Measurements from ENCODE around the gene CAMTA1.

The CAMTA1 gene

DNA sequence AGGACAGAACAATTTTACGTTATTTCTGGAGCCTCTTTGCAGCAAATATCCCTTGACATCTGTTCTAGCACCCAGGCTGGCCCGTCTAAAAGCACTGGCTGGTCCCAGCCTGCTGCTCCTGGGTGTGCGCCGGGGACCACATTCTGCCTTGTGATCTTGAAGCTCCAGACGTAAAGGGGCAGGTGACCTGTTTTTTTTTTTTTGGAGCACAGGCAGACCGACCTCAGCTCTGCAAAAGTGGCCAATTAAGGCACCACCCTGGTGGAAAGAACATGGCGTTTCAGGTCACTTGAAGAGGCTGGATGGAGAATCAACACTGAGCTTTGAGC, 13.8 kb upstream of the CAMTA1 start:
- ATAC-seq: peak; percentile 30; the same call in 2 of the 3 replicates
- TF ChIP-seq ZFP30 (CRISPR knock-in tag; IDR thresholded peaks at IDR 0.05): no peak
- no peak for TF ChIP-seq ZNF565 (CRISPR knock-in tag; conservative IDR thresholded peaks at IDR 0.05; ENCODE audit: low read depth)
- no peak for TF ChIP-seq ESRRG (CRISPR knock-in tag; IDR thresholded peaks at IDR 0.05)
- TF ChIP-seq TSHZ2 (CRISPR knock-in tag; IDR thresholded peaks at IDR 0.05): no peak
- TF ChIP-seq, protein P1, sequence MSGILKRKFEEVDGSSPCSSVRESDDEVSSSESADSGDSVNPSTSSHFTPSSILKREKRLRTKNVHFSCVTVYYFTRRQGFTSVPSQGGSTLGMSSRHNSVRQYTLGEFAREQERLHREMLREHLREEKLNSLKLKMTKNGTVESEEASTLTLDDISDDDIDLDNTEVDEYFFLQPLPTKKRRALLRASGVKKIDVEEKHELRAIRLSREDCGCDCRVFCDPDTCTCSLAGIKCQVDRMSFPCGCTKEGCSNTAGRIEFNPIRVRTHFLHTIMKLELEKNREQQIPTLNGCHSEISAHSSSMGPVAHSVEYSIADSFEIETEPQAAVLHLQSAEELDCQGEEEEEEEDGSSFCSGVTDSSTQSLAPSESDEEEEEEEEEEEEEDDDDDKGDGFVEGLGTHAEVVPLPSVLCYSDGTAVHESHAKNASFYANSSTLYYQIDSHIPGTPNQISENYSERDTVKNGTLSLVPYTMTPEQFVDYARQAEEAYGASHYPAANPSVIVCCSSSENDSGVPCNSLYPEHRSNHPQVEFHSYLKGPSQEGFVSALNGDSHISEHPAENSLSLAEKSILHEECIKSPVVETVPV (CRISPR knock-in tag; IDR thresholded peaks at IDR 0.05): no peak
- no peak for TF ChIP-seq SNAI2 (CRISPR knock-in tag; IDR thresholded peaks at IDR 0.05)
- TF ChIP-seq TOX (CRISPR knock-in tag; IDR thresholded peaks at IDR 0.05; ENCODE audit: borderline replicate concordance): no peak
- no peak for TF ChIP-seq GLIS3 (CRISPR knock-in tag; IDR thresholded peaks at IDR 0.05)
- TF ChIP-seq BACH2 (CRISPR knock-in tag; IDR thresholded peaks at IDR 0.05; ENCODE audit: borderline replicate concordance): no peak
- TF ChIP-seq, protein P2, sequence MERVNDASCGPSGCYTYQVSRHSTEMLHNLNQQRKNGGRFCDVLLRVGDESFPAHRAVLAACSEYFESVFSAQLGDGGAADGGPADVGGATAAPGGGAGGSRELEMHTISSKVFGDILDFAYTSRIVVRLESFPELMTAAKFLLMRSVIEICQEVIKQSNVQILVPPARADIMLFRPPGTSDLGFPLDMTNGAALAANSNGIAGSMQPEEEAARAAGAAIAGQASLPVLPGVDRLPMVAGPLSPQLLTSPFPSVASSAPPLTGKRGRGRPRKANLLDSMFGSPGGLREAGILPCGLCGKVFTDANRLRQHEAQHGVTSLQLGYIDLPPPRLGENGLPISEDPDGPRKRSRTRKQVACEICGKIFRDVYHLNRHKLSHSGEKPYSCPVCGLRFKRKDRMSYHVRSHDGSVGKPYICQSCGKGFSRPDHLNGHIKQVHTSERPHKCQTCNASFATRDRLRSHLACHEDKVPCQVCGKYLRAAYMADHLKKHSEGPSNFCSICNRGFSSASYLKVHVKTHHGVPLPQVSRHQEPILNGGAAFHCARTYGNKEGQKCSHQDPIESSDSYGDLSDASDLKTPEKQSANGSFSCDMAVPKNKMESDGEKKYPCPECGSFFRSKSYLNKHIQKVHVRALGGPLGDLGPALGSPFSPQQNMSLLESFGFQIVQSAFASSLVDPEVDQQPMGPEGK (CRISPR knock-in tag; IDR thresholded peaks at IDR 0.05; ENCODE audit: borderline replicate concordance): no peak
- TF ChIP-seq ZNF8 (CRISPR knock-in tag; IDR thresholded peaks at IDR 0.05): no peak
- TF ChIP-seq, protein P3, sequence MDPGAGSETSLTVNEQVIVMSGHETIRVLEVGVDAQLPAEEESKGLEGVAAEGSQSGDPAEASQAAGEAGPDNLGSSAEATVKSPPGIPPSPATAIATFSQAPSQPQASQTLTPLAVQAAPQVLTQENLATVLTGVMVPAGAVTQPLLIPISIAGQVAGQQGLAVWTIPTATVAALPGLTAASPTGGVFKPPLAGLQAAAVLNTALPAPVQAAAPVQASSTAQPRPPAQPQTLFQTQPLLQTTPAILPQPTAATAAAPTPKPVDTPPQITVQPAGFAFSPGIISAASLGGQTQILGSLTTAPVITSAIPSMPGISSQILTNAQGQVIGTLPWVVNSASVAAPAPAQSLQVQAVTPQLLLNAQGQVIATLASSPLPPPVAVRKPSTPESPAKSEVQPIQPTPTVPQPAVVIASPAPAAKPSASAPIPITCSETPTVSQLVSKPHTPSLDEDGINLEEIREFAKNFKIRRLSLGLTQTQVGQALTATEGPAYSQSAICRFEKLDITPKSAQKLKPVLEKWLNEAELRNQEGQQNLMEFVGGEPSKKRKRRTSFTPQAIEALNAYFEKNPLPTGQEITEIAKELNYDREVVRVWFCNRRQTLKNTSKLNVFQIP (CRISPR knock-in tag; IDR thresholded peaks at IDR 0.05; ENCODE audit: borderline replicate concordance, low read depth): no peak
- no peak for TF ChIP-seq ZC3H10 (CRISPR knock-in tag; IDR thresholded peaks at IDR 0.05)
- TF ChIP-seq CSDC2 (CRISPR knock-in tag; IDR thresholded peaks at IDR 0.05): no peak
- no peak for TF ChIP-seq CREB5 (CRISPR knock-in tag; IDR thresholded peaks at IDR 0.05; ENCODE audit: low read depth)
- TF ChIP-seq RARB (CRISPR knock-in tag; IDR thresholded peaks at IDR 0.05): no peak
- no peak for TF ChIP-seq TCF4 (CRISPR knock-in tag; IDR thresholded peaks at IDR 0.05; ENCODE audit: borderline replicate concordance)
- TF ChIP-seq OSR1 (CRISPR knock-in tag; IDR thresholded peaks at IDR 0.05): no peak
- no peak for TF ChIP-seq ZNF70 (CRISPR knock-in tag; IDR thresholded peaks at IDR 0.05)

DNA sequence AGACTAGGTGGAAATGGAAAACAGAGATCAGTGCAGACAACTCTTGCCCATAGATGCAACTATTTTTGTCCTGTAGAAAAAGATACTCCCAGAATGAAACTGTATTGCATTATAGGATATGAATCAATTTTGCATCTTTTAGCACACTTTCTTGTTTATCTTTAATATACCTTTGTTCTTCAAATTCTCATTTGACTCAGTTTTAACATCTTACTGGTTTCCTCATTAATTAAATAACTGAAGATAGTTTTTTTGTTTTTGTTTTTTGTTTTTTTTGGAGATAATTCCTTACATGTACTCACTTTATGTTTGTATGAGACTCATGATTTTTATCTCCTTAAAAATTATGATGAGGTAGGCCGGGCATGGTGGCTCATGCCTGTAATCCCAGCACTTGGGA, 10.9 kb upstream of the CAMTA1 start:
- ATAC-seq: no peak
- no peak for TF ChIP-seq ZNF70 (CRISPR knock-in tag; IDR thresholded peaks at IDR 0.05)
- TF ChIP-seq SNAI2 (CRISPR knock-in tag; IDR thresholded peaks at IDR 0.05): no peak
- TF ChIP-seq, protein P3 (CRISPR knock-in tag; IDR thresholded peaks at IDR 0.05; ENCODE audit: borderline replicate concordance, low read depth): no peak
- no peak for TF ChIP-seq ARNTL (CRISPR knock-in tag; IDR thresholded peaks at IDR 0.05; ENCODE audit: borderline replicate concordance, low read depth)
- TF ChIP-seq, protein P1 (CRISPR knock-in tag; IDR thresholded peaks at IDR 0.05): no peak
- no peak for TF ChIP-seq TSHZ2 (CRISPR knock-in tag; IDR thresholded peaks at IDR 0.05)
- TF ChIP-seq RARB (CRISPR knock-in tag; IDR thresholded peaks at IDR 0.05): no peak
- no peak for TF ChIP-seq GLIS3 (CRISPR knock-in tag; IDR thresholded peaks at IDR 0.05)
- no peak for TF ChIP-seq ZFP3 (CRISPR knock-in tag; IDR thresholded peaks at IDR 0.05)
- TF ChIP-seq ZC3H10 (CRISPR knock-in tag; IDR thresholded peaks at IDR 0.05): no peak
- TF ChIP-seq ISL1 (CRISPR knock-in tag; IDR thresholded peaks at IDR 0.05): no peak
- TF ChIP-seq ZNF565 (CRISPR knock-in tag; conservative IDR thresholded peaks at IDR 0.05; ENCODE audit: low read depth): no peak
- no peak for TF ChIP-seq ZNF8 (CRISPR knock-in tag; IDR thresholded peaks at IDR 0.05)
- TF ChIP-seq, protein P2 (CRISPR knock-in tag; IDR thresholded peaks at IDR 0.05; ENCODE audit: borderline replicate concordance): no peak
